ENCODE data around the gene PSMB7.

Gene PSMB7

DNA sequence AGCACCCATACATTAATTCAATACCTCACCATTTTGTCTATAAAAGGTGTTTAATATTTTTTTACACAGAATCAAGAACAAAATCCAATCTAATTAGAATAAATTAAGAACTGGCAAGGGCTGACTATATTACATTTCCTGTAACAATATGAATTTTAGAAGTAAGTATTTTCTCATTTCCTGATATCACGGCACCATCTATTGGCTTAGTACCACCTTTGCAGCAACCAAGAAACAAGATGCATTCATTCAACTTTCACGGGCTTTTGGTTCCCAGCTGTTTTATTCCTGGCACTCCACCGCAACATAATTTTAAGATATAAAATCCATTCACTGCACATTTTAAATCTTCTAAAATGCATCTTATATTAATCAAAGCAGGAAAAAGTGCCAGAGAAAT lies 20.6 kb downstream of the PSMB7 start:
- TF ChIP-seq, protein P1, sequence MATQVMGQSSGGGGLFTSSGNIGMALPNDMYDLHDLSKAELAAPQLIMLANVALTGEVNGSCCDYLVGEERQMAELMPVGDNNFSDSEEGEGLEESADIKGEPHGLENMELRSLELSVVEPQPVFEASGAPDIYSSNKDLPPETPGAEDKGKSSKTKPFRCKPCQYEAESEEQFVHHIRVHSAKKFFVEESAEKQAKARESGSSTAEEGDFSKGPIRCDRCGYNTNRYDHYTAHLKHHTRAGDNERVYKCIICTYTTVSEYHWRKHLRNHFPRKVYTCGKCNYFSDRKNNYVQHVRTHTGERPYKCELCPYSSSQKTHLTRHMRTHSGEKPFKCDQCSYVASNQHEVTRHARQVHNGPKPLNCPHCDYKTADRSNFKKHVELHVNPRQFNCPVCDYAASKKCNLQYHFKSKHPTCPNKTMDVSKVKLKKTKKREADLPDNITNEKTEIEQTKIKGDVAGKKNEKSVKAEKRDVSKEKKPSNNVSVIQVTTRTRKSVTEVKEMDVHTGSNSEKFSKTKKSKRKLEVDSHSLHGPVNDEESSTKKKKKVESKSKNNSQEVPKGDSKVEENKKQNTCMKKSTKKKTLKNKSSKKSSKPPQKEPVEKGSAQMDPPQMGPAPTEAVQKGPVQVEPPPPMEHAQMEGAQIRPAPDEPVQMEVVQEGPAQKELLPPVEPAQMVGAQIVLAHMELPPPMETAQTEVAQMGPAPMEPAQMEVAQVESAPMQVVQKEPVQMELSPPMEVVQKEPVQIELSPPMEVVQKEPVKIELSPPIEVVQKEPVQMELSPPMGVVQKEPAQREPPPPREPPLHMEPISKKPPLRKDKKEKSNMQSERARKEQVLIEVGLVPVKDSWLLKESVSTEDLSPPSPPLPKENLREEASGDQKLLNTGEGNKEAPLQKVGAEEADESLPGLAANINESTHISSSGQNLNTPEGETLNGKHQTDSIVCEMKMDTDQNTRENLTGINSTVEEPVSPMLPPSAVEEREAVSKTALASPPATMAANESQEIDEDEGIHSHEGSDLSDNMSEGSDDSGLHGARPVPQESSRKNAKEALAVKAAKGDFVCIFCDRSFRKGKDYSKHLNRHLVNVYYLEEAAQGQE (IDR thresholded peaks at IDR 0.05; ENCODE audit: low read depth): no peak

GRCh38 chr9:124394167-124394566 lies 21.1 kb downstream of the PSMB7 start:
- no peak for TF ChIP-seq EP300 (IDR thresholded peaks at IDR 0.05; ENCODE audit: borderline replicate concordance)
- TF ChIP-seq TAF1 (IDR thresholded peaks at IDR 0.05; ENCODE audit: low read depth): no peak
- TF ChIP-seq, protein P2, sequence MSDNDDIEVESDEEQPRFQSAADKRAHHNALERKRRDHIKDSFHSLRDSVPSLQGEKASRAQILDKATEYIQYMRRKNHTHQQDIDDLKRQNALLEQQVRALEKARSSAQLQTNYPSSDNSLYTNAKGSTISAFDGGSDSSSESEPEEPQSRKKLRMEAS (IDR thresholded peaks at IDR 0.05): no peak
- no peak for TF ChIP-seq NFIC (IDR thresholded peaks at IDR 0.05)
- no peak for TF ChIP-seq ZBTB7A (IDR thresholded peaks at IDR 0.05; ENCODE audit: low read depth)
- TF ChIP-seq, protein P1 (IDR thresholded peaks at IDR 0.05; ENCODE audit: low read depth): no peak
- no peak for TF ChIP-seq FOXM1 (IDR thresholded peaks at IDR 0.05; ENCODE audit: borderline replicate concordance, low read depth)
- no peak for TF ChIP-seq EGR1 (IDR thresholded peaks at IDR 0.05)
- no peak for TF ChIP-seq USF1 (IDR thresholded peaks at IDR 0.05)
- TF ChIP-seq TEAD4 (IDR thresholded peaks at IDR 0.05): no peak
- TF ChIP-seq CEBPB (IDR thresholded peaks at IDR 0.05): no peak
- no peak for TF ChIP-seq YY1 (IDR thresholded peaks at IDR 0.05; ENCODE audit: low read depth)
- no peak for TF ChIP-seq TCF12 (IDR thresholded peaks at IDR 0.05; ENCODE audit: low read depth)

DNA sequence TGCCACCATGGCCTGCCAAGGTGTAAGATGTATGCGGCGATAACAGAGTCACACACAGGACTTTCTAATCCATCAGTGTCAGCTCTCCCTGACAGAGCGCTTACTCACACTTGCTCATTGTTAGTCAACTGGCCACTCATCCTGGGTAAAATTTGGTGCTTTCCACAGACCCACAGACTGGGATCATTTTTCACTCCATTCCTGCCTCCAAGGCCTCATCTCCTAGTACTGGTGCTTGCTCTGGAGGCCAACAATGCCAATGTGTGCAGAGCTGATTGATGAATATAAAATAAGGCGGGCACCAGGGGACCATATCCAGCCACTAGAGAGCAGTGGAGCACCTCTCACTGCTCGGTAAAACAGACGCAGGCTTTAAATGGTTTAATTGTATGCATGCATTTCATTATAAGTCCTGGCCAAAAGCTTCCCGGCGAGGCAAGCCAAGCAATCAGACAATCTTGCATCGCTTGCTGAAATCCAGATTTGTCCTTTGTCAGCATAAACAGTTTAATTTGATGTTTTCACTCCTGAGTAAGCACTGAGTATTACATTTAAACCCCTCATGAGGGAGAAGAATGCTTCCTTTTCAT lies 22.3 kb downstream of the PSMB7 start:
- TF ChIP-seq TCF12 (IDR thresholded peaks at IDR 0.05; ENCODE audit: low read depth) (no peak), EGR1 (IDR thresholded peaks at IDR 0.05) (no peak), ZBTB7A (IDR thresholded peaks at IDR 0.05; ENCODE audit: low read depth) (no peak), CEBPB (IDR thresholded peaks at IDR 0.05) (no peak), USF1 (IDR thresholded peaks at IDR 0.05) (no peak), RAD21 (IDR thresholded peaks at IDR 0.05; ENCODE audit: low read depth) (no peak; the same call in 1 of the 2 replicates)
- TF ChIP-seq, protein P2 (IDR thresholded peaks at IDR 0.05): no peak

DNA sequence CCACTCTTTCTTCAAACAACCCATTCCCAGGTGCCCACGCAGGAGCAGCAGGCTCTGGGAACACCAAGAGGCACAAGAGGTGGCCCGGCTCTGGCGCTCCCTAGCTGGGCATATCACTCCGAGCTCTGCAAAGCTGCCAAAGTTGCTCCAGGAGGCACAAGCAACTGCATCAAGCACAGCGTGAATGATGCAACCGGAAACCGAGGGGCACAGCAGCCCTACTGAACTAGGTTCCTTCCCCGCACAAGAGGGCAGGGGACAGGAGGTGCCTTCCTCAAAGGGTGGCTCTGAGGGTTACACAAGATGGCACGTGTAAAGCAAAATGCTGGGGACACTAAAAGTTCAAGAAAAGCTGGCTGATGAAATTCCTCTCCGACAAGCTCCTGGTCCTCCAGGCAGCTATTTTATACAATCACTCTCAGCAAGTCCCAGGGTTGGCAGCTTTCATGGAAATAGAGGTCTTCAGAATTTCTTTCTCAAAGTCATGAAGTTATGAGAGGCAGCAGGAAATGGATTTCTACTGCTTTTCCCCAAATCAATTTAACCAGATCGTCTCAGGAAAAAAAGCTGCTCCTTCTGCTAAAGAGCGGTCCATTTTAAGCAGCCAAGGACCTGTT lies 22.9 kb downstream of the PSMB7 start:
- no peak for TF ChIP-seq USF1 (IDR thresholded peaks at IDR 0.05)
- no peak for TF ChIP-seq NFIC (IDR thresholded peaks at IDR 0.05)
- TF ChIP-seq FOXM1 (IDR thresholded peaks at IDR 0.05; ENCODE audit: borderline replicate concordance, low read depth): no peak
- TF ChIP-seq, protein P2 (IDR thresholded peaks at IDR 0.05): no peak
- no peak for TF ChIP-seq TAF1 (IDR thresholded peaks at IDR 0.05; ENCODE audit: low read depth)
- no peak for TF ChIP-seq YY1 (IDR thresholded peaks at IDR 0.05; ENCODE audit: low read depth)
- no peak for TF ChIP-seq ZBTB7A (IDR thresholded peaks at IDR 0.05; ENCODE audit: low read depth)
- TF ChIP-seq, protein P1 (IDR thresholded peaks at IDR 0.05; ENCODE audit: low read depth): no peak
- TF ChIP-seq RAD21 (IDR thresholded peaks at IDR 0.05; ENCODE audit: low read depth): no peak
- TF ChIP-seq TCF12 (IDR thresholded peaks at IDR 0.05; ENCODE audit: low read depth): no peak
- TF ChIP-seq EP300 (IDR thresholded peaks at IDR 0.05; ENCODE audit: borderline replicate concordance): no peak
- no peak for TF ChIP-seq TEAD4 (IDR thresholded peaks at IDR 0.05)
- TF ChIP-seq CEBPB (IDR thresholded peaks at IDR 0.05): no peak
